Anterior cingulate cortex (tissue), 58 donors: Measurements from ENCODE around the gene TTLL13.
A peak's percentile ranks its signal among the peaks of the same experiment; 100 is the strongest.
"Not testable (repeated sequence)": the region's sequence is repeated elsewhere in the genome, so short reads cannot be mapped to it uniquely, and the experiment has no call there.

Experiments
- DNase-seq, 58 donors: peaks; one replicate each; lab custom pipeline; 2025; lab: John Stamatoyannopoulos, UW

Gene TTLL13

DNA sequence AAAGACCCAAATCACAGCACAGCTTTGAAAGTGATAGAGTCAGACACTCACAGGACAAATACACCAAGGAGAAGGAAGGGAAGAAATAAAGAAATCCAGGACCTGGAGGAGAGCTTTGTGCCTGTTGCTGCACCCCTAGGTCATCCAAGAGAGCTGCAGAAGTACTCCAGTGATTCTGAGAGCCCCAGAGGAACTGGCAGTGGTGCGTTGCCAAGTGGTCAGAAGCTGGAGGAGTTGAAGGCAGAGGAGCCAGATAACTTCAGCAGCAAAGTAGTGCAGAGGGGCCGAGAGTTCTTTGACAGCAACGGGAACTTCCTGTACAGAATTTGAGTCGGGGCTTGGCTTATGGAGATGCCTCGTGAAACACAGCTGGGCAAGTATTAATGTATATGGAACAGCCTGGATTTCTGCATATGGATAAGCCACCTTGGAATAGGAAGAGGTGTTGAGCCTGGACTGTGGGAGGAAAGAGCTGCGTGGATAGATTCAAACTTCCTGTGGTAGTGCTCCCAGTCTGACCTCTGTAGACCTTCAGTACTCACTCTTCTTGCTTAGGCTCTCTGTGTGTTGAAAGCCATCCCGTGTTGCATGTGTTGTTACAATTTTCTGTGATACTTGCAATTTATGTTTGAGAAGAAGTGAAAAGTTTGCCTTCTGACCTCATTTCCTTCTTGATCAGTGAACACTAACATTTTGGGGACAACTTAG, 22.3 kb downstream of the TTLL13 start:
- DNase-seq: no peak

DNA sequence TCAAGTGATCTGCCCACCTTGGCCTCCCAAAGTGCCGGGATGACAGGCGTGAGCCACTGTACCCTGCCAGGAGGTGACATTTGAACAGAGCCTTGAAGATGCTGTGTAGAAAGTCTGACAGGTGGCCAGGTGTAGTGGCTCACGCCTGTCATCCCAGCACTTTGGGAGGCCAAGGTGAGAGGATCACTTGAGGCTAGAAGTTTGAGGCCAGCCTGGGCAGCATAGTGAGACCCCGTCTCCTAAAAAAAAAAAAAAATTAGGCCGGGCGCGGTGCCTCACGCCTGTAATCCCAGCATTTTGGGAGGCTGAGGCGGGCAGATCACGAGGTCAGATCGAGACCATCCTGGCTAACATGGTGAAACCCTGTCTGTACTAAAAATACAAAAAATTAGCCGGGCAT, 29.1 kb downstream of the TTLL13 start:
- DNase-seq: not testable (repeated sequence)

- not testable (repeated sequence) for DNase-seq
These were observed 31.4 kb downstream of the TTLL13 start for GRCh38 chr15:90280743-90281142.

DNA sequence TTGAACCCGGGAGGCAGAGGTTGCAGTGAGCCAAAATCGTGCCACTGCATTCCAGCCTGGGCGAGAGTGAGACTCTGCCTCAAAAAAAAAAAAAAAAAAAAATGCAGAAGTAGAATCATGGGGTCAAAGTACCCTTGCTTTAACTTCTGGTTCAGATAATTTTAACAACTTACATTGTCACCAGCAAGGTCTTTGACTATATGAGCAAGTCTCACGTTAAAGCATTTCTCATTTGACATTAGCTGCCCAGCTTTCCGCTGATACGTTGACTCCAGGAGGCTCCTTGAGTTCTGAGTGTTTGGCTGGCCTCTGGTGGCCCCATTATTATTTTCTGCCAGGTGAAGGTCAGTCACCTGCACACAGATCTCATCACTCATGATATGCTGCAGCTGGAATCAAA, 32.3 kb downstream of the TTLL13 start:
- DNase-seq: not testable (repeated sequence)

GRCh38 chr15:90286678-90287077, 37.3 kb downstream of the TTLL13 start:
- no peak for DNase-seq

DNA sequence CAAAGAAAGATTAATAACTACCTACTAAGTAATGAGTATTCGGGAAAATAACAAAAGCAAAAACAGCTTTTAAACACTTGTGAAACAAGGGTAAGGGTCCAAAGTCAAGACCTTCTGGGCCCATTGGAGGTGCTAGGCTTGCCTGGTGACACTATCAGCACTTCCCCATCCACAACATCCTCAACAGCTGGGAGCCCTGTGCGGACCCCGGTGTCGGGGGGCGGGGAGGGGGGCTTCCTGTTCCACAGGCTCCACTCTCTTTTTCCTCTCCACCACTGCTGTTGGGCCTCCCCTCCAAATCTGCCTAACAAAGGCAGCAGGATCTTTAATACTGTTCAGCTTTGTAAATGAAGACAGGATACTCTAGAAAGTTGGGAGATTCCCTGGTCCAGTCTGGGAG, 37.7 kb downstream of the TTLL13 start:
- no peak for DNase-seq

- DNase-seq: no peak
These were observed 38.6 kb downstream of the TTLL13 start for GRCh38 chr15:90287946-90288345.

DNA sequence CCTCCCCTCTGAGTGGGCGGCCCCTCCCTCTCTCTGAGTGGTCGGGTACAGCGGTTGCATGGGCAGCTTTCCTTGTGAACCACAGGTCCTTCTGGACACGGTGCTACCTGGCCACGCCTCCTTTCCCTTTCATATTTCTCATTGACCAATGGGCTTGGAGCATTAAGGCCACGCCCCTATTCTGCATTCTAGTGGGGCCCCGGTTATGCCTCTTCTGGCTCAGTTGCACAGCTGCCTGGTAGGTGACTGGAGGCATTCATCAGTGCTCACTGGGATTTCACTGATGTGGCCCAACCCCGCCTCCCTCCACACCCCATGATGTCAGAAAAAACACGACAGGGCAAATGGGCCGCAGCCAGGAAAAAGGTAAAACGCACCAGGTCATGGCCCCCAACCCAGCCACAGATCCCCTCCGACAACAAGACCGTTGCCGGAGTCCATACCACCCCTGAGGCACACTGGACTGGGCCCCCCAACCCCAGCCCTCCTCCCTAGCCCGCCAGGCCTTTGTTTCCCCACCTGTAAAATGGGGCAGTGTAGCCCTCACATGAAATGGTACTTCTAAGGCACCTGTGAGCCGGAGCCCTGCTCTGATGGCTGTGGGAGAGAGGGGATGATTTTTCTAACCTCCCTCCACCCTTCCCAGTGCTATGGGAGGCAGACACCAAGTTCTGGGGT, 42.5 kb downstream of the TTLL13 start:
- no peak for DNase-seq

DNA sequence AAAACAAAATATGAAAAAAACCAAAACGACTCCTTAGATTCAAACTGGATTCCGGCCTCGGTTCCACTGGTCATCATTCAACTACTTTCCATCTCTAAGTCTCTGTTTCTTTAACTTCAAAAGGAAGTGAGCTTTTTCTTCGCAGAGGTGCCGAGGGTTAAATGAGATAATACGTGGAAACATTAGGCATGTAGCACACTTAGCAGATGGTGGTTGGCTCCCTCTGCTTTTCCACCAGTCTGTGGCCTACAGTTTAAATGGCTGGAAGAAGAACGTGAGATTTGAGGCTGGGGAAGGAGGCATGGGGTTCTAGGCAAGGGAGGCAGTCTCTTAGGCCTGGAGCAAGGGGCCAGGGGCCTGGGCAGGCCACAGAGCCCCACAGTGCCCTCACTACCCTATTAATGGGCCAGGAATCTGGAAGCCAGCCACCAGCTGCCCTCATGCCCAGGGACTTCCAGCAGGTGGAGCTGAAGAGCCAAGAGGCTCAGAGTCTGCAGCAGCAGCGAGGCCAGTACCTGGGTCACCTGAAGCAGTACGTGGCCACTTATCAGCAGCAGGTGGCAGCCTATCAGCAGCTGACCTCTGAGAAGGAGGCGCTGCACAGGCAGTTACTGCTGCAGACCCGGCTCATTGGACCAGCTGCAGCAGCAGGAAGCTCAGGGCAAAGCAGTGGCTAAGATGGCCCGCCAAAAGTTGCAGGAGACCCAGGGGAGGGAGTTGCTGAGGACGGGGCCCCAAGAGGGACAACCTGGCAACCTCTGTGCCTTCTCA, 43.9 kb downstream of the TTLL13 start:
- peak in 45 of 58 donors; percentile 8 to 75 (median 37) for DNase-seq

GRCh38 chr15:90294159-90294558, 44.8 kb downstream of the TTLL13 start:
- no peak for DNase-seq

- peak in 3 of 58 donors; percentile 8 to 29 (median 14) for DNase-seq
These were observed 45.4 kb downstream of the TTLL13 start for GRCh38 chr15:90294601-90295269.

DNA sequence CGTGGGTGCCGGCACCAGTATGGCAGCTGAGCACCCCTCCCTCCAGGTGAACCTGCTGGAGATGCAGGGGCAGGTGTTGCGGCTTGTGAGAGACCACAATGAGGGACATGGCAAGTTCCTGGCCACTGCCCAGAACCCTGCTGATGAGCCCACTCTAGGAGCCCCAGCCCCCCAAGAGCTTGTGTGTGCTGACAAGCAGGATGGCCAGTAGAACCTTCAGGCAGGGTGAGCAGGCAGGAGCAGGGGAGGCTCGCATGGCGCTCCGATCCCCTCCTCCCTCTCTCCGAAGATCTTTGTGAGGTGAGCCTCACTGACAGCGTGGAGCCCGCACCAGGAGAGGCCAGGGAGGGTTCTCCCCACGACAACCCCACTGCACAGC, 45.9 kb downstream of the TTLL13 start:
- DNase-seq: no peak

DNA sequence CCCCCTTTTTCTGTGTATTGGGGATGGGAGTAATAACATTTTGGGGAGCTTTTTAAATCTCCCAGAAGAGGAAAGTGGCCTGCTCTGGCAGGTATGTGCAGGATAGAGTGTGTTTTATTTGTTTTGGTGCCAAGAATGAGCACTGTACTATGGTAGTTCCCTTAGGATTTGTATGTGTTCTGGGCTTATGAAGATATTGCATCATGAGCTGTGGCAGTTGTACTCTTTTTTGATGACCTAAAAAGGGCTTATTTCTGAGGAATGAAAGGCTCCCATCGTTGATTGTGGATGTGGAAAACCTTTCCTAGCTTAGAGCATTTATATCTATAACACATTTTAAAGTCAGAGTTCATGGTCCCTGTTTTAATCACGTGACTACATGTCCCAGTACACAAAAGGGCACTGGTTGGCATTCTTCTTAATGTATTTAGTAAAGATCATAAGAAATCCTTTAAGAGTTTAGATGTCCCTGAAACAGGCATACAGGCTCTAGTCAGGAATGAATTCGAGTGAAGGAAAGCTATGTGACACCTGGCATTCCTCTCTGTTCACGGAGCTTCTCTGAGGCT, 47.0 kb downstream of the TTLL13 start:
- DNase-seq: not testable (repeated sequence)

DNA sequence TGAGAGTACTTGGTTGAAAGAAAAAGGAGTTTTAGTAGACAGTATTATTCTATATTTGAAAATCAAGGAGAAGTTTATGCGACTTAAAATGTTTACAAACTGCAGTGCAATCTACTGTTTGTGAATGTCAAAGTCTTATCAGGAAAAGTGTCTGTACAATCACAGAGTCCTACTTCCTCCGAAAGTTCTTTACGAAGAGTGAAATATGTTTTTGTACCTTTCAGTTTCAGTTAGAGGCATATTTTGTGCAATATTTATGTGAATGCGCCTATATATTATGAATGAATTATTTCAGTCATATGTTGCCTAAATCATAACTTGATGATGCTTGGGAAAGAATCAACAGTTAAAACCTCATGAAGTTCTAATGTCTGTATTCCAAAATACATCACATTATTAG, 47.7 kb downstream of the TTLL13 start:
- DNase-seq: no peak

DNA sequence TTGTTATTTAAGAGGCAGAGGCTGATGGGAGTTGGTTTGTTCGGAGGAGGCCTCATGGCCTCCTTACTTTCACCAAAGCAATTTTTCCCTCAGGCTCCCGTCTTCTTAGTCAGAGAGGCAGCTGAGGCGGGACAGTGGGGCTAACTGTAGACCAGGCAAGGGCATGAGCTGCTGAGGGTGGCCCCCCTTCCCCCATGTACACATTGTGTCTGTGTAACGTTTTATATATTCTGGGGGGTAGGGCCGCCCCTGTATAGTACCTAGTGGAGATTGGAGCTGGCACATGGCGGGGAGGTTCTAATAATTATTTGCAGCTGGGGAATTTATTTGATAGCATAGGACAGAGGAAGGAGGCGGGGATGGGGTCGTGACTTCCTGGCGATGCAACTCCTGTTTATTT, 51.2 kb downstream of the TTLL13 start:
- no peak for DNase-seq

DNA sequence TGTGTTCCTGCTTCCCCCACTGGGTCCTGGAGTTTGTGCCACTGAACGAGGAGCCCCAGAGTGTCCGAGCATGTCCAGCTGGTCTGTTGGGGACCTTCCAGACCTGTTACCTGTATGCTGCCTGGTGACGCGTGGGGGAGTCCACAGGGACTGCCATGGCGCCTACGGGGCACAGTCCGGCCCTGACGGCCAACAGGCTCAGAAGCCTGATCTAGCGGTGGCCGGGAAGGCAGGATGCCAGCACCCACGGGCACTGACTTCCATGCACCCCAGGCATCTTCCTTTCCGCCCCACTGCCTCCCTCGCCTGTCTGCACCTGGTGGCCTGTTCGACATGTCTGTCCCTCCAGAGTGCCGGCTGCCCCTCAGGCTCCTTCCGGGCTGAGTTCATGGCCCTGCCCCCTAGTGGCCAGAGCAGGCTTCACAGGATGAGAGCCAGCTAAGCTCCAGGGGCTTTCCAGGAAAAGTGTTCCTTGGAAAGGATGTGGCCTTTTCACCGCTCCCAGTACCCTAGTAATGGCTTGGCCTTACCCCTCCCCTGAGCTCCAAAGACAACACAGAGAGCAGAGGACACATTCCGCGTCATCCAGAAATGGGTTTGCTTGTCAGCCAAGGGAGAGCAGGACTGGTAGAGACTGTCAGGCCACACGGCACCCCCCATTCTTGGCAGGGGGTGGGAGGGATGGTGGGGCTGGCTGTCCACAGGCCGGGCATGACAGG, 51.8 kb downstream of the TTLL13 start:
- peak in 10 of 58 donors; percentile 10 to 45 (median 23) for DNase-seq

- DNase-seq: peak in 1 of 58 donors; percentile 15
These were observed 52.4 kb downstream of the TTLL13 start for GRCh38 chr15:90301707-90302300.

- DNase-seq: not testable (repeated sequence)
These were observed 56.0 kb downstream of the TTLL13 start for GRCh38 chr15:90305355-90305754.

- no peak for DNase-seq
These were observed 56.6 kb downstream of the TTLL13 start for GRCh38 chr15:90305932-90306331.
